HG03175 (cell line): Measurements from ENCODE around the gene ASB2.

ENCODE experiments used
- ATAC-seq: cut with Tn5 transposase; IDR thresholded peaks from one replicate; pipeline ENCODE4 v1.9.1; 2021; ENCODE audit warnings: mild to moderate bottlenecking, moderate library complexity; ENCODE audit not compliant: unreplicated experiment

The ASB2 gene

GRCh38 chr14:93962701-93963601 is 13.4 kb downstream of the ASB2 start:
- peak; percentile 63 for ATAC-seq

- ATAC-seq = no peak
These were observed 14.8 kb downstream of the ASB2 start for GRCh38 chr14:93961620-93962019.

- no peak for ATAC-seq
These were observed 15.5 kb downstream of the ASB2 start for GRCh38 chr14:93960774-93961438.

GRCh38 chr14:93960108-93960475 is 16.3 kb downstream of the ASB2 start:
- ATAC-seq = no peak

GRCh38 chr14:93959239-93960107 is 16.9 kb downstream of the ASB2 start:
- ATAC-seq = peak; percentile 72

- no peak for ATAC-seq
These were observed 17.7 kb downstream of the ASB2 start for GRCh38 chr14:93958567-93959238.

- no peak for ATAC-seq
These were observed 18.4 kb downstream of the ASB2 start for GRCh38 chr14:93957751-93958566.

- no peak for ATAC-seq
These were observed 19.0 kb downstream of the ASB2 start for GRCh38 chr14:93957333-93957710.

GRCh38 chr14:93956514-93957332 is 19.6 kb downstream of the ASB2 start:
- ATAC-seq = no peak

GRCh38 chr14:93955850-93956481 is 20.4 kb downstream of the ASB2 start:
- no peak for ATAC-seq

- ATAC-seq = peak; percentile 36
These were observed 21.2 kb downstream of the ASB2 start for GRCh38 chr14:93954900-93955849.

GRCh38 chr14:93954516-93954830 is 21.9 kb downstream of the ASB2 start:
- no peak for ATAC-seq

GRCh38 chr14:93953739-93954515 is 22.4 kb downstream of the ASB2 start:
- ATAC-seq = no peak

GRCh38 chr14:93953263-93953662 is 23.1 kb downstream of the ASB2 start:
- no peak for ATAC-seq

- no peak for ATAC-seq
These were observed 23.5 kb downstream of the ASB2 start for GRCh38 chr14:93952829-93953228.

GRCh38 chr14:93951635-93952540 is 24.5 kb downstream of the ASB2 start:
- ATAC-seq = no peak
